Ramos (cell line): ENCODE measurements around the gene PHC3.
"Not testable (repeated sequence)": the region's sequence is repeated elsewhere in the genome, so short reads cannot be mapped to it uniquely, and the experiment has no call there.

Experiments used
- in situ Hi-C: fragments of 300-500 bp; cut with MboI; formaldehyde crosslinking; loops from one replicate; pipeline ENCODE4 v1.14.3; 2022; ENCODE audit warnings: low sequenced_read_pairs; ENCODE audit not compliant: unreplicated experiment

PHC3 gene, protein sequence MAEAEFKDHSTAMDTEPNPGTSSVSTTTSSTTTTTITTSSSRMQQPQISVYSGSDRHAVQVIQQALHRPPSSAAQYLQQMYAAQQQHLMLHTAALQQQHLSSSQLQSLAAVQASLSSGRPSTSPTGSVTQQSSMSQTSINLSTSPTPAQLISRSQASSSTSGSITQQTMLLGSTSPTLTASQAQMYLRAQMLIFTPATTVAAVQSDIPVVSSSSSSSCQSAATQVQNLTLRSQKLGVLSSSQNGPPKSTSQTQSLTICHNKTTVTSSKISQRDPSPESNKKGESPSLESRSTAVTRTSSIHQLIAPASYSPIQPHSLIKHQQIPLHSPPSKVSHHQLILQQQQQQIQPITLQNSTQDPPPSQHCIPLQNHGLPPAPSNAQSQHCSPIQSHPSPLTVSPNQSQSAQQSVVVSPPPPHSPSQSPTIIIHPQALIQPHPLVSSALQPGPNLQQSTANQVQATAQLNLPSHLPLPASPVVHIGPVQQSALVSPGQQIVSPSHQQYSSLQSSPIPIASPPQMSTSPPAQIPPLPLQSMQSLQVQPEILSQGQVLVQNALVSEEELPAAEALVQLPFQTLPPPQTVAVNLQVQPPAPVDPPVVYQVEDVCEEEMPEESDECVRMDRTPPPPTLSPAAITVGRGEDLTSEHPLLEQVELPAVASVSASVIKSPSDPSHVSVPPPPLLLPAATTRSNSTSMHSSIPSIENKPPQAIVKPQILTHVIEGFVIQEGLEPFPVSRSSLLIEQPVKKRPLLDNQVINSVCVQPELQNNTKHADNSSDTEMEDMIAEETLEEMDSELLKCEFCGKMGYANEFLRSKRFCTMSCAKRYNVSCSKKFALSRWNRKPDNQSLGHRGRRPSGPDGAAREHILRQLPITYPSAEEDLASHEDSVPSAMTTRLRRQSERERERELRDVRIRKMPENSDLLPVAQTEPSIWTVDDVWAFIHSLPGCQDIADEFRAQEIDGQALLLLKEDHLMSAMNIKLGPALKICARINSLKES

GRCh38 chr3:170180908-170181885 lies at the start of gene PHC3:
PHC3 (minus strand) TSS chr3:170181733; CDS start chr3:170181715, 18 bp downstream.
- in situ Hi-C loops, result no loop called here

DNA sequence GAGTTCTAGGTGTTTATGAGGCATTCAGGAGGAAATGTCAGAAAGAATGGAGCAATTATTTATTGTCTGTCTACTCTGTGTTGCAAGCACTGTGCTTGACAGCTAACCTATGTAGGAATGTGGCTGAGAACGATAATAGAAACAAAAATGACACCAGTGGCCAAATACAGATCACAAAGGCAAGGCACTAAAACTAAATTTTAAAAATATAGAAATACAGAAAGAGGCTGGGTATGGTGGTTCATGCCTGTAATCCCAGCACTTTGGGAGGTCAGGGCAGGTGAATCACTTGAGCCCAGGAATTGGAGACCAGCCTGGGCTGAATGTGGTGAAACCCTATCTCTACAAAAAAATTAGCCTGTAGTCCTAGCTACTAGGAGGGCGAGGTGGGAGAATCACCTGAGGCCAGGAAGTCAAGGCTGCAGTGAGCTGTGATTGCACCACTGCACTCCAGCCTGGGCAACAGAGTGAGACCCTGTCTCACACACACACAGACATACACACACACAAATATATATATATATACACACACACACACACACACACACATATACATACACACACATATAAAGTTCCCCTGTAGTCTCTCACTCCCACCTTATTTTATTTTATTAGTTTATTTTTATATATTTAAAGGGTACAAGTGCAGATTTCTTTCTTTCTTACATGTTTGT lies 46.7 kb upstream of the PHC3 start:
- in situ Hi-C loops, result no loop called here

GRCh38 chr3:170226426-170226960 lies 45.0 kb upstream of the PHC3 start:
- in situ Hi-C loops, result no loop called here

- in situ Hi-C loops, result no loop called here
Observed at GRCh38 chr3:170225166-170225565, 43.6 kb upstream of the PHC3 start.

DNA sequence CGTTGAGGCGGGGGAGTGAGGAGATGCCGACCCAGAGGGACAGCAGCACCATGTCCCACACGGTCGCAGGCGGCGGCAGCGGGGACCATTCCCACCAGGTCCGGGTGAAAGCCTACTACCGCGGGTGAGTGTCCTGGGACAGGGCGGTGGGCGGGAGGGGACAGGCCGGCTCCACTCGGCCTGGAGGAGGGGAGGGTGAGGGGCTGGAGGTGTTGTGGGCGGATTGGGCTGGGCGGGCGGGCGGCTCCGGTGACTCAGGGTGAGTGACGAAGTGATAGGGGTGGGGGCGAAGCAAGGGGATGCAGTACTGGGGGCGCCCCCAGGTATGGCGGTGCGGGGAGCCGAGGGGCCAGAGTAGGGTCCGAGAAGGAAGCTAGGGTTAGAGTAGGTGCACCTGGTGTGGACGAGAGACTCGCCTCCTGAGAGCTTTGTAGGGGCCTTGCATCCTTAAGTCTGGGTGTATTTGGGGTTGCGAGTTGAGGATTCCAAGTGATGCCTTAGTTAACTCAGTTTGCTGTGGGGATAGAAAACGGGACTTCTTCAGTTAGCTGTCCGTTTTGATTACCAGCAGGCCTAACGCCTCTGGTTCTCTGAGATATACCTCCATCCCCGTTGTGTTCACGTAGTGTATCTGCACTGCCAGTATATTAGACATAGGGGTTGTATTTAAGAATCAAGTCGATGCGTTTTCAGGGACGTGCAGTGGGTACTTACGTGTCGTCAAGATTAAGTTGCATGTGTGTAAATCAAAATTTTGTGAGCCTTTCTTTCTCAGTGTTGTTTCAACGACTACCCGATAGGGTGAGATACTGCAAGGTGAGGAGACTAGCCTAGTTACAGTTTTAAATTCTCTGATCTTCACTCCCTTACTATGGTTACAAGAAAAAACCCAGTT lies 41.4 kb upstream of the PHC3 start:
- in situ Hi-C loops, result no loop called here

GRCh38 chr3:170221924-170222646 lies 40.6 kb upstream of the PHC3 start, which contains the start of gene PRKCI:
PRKCI (plus strand) TSS chr3:170222424; CDS start chr3:170222670, 246 bp downstream.
- in situ Hi-C loops, result no loop called here

DNA sequence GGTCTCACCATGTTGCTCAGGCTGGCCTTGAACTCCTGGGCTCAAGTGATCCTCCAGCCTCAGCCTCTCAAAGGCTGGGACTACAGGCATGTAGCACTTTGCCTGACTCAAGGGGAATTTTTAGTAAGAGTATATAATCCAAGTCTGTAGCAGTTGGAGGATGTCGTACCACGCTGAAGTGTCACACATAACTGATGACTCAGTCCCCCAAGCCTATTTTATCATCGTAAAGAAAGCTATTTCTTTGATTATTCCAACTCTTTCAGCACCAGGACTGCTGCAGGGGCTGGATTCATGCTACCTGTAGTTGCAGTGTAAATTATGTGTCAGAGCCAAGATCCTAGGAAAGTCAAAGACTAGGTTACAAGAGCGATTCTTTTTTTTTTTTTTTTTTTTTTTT lies 39.3 kb upstream of the PHC3 start:
- in situ Hi-C loops, result no loop called here

DNA sequence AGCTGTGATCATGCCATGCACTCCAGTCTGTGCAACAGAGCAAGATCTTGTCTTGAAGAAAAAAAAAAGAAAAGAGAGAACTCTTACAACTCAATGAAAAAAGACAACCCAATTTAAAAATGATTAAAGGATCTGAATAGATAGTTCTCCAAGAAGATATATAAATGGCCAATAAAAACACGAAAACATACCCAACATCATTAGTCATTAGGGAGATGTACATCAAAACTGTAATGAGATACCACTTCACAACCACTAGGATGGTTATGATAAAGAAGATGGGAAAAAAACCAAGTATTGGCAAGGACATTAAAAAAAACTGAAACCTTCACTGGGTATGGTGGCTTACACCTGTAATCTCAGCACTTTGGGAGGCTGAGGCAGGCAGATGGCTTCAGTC lies 38.3 kb upstream of the PHC3 start:
- in situ Hi-C loops, result no loop called here

DNA sequence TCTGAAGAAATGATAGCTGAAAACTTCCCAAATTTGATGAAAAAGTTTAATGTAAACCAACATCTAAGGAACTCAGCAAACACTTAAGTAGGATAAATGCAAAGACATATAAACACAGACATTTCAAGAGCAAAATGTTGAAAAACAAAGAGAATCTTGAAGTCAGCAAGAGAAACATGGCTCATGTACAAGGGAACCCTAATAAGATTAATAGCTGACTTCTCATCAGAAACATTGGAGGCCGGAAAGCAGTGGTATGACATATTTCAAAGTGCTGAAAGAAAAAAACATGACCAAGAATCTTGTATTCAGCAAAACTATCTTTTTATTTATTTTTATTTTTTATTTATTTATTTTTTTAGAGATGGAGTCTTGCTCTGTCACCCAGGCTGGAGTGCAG lies 30.1 kb upstream of the PHC3 start:
- in situ Hi-C loops, result no loop called here

- in situ Hi-C loops, result no loop called here
Observed at GRCh38 chr3:170207717-170208116, 26.2 kb upstream of the PHC3 start.

GRCh38 chr3:170206164-170206762 lies 24.7 kb upstream of the PHC3 start:
- in situ Hi-C loops, result not testable (repeated sequence)

DNA sequence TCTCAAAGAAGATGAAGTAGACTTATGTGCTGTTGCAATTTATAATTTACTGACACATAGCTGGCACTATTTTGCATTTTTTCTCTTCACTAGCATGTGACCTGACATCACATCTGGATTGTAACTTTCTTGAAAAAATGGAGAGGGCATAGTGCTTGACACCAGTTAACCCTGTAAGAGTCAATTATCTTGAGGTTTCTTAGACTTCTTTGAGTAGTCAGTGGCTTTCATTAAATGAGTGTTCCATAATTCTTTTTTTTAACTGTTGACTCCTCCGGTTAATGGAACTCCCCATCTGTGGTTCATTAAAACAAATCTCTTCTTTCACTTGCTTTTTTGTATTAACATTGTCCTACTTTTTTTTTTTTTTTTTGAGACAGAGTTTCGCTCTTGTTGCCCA lies 23.8 kb upstream of the PHC3 start:
- in situ Hi-C loops, result no loop called here

DNA sequence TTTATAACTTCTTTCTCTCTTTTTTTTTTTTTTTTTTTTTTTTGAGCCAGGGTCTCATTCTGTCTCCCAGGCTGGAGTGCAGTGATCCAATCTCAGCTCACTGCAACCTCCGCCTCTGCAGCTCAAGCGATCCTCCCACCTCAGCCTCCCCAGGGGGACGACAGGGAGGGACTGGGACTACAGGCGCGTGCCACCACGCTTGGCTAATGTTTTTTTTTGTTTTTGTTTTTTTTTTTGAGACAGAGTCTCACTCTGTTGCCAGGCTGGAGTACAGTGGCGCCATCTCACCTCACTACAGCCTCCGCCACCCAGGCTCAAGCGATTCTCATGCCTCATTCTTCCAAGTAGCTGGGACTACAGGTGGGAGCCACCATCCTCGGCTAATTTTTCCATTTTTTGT lies 23.0 kb upstream of the PHC3 start:
- in situ Hi-C loops, result no loop called here

GRCh38 chr3:170204023-170204472 lies 22.5 kb upstream of the PHC3 start:
- in situ Hi-C loops, result no loop called here

GRCh38 chr3:170203457-170203856 lies 21.9 kb upstream of the PHC3 start:
- in situ Hi-C loops, result no loop called here

DNA sequence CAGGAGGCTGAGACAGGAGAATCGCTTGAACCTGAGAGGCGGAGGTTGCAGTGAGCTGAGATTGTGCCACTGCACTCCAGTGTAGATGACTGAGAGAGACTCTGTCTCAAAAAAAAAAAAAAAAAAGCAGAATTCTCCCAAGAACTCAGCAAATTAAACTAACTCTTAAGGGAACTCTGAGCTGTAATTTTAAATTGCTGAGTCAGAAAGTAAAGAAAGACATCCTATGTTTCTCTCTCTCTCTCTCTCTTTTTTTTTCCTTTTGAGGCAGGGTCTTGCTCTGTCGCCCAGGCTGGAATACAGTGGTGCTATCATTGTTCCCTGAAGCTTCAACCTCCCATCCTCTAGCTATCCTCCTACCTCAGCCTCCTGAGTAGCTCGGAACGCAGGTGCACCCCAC lies 20.0 kb upstream of the PHC3 start:
- in situ Hi-C loops, result no loop called here

DNA sequence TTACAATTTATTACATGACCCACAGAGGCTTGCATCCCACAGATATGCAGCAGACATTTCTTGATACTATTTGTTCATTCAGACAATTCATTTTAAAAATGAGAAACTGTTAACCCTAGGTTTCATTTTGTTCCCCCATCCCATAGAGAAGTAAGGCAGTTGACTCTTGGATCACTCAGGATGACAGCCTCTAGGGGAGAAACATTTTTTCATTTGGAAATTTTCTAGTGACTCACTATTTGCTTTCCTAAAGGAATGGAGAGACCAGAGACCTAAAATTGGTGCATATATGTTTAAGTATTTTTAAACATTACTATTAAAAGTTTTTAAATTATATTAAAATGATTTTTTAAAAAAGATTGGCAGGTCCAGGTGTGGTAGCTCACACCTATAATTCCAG lies 19.5 kb upstream of the PHC3 start:
- in situ Hi-C loops, result no loop called here
